22Rv1 (cell line): ENCODE results near the gene SV2C.

ENCODE experiments used
- ZFX ChIP-seq: fragments of 450-650 bp; IDR thresholded peaks from 2 replicates; pipeline ENCODE4 v1.6.1; 2017; ENCODE audit warnings: antibody characterized with exemption, borderline replicate concordance
- TF ChIP-seq, protein P1 (sequence below): fragments of 450-650 bp; IDR thresholded peaks from 2 replicates; pipeline ENCODE4 v1.5.1; 2017; ENCODE audit warnings: mild to moderate bottlenecking

DNA sequence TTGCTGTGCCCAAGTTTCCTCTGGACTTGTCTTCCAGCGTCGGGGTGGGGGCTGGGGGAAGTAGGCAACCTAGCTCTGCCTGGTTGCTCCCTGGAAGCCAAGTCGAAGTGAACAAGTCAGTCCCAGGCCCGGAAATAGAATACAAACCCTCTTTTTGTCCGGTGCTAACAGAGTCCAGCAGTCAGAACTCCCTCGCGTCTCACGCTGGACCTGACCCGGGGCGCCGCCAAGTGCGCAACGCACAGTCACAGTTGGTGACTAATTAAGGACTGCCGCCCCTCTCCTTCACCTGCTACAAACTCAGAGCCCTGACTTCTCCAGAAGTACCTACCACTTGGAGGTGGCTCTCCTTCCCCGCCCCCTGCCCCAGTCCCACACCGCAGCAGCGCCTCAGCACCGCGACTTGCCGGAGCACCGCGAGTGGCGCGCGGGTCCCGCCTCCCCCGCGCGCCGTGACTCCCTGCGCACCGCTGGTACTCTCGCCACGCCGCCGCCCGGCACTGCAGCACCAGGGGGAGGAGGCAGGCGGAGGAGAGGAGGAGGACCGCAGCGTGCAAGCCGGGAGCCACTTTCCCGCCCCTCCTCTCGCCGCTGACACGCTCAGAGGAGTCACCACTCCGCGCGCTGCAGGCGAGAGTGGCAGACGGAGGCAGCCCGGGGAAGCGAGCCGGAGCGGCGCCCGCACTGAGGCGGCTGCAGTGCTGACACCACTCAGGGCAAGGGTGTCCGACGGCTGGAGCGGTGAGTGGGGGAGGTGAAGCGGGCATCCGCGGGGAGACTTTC is at the start of gene SV2C:
- TF ChIP-seq, protein P1, sequence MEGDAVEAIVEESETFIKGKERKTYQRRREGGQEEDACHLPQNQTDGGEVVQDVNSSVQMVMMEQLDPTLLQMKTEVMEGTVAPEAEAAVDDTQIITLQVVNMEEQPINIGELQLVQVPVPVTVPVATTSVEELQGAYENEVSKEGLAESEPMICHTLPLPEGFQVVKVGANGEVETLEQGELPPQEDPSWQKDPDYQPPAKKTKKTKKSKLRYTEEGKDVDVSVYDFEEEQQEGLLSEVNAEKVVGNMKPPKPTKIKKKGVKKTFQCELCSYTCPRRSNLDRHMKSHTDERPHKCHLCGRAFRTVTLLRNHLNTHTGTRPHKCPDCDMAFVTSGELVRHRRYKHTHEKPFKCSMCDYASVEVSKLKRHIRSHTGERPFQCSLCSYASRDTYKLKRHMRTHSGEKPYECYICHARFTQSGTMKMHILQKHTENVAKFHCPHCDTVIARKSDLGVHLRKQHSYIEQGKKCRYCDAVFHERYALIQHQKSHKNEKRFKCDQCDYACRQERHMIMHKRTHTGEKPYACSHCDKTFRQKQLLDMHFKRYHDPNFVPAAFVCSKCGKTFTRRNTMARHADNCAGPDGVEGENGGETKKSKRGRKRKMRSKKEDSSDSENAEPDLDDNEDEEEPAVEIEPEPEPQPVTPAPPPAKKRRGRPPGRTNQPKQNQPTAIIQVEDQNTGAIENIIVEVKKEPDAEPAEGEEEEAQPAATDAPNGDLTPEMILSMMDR = no peak
- no peak for TF ChIP-seq ZFX
